GM13977 (cell line): Measurements from ENCODE around the gene KIAA0232.

ENCODE experiments used
- DNase-seq: peaks from one replicate; pipeline ENCODE4 v3.0.0; 2012; ENCODE audit warnings: low spot score
- CTCF ChIP-seq: IDR thresholded peaks from 2 replicates; pipeline ENCODE4 v1.5.1; 2012; ENCODE audit warnings: mild to moderate bottlenecking, control low read depth; ENCODE audit not compliant: insufficient read depth; ENCODE audit errors: extremely low read depth, missing control alignments
- in situ Hi-C: fragments of 300-500 bp; cut with MboI; formaldehyde crosslinking; loops from one replicate; pipeline ENCODE4 v1.12.0; 2022; ENCODE audit warnings: low sequenced_read_pairs, low pct_unique_long_range_greater_than_20kb, mixed read lengths, inconsistent platforms; ENCODE audit not compliant: unreplicated experiment

KIAA0232 gene

GRCh38 chr4:6782147-6782845, at the start of gene KIAA0232:
TSS of gene KIAA0232 (plus strand) at chr4:6782727. CDS start at chr4:6824454, 41,727 bp downstream.
- peak; percentile 99 for DNase-seq
- TF ChIP-seq CTCF, result peak; percentile 38
- in situ Hi-C loops, result no loop called here

- in situ Hi-C loops, result no loop called here
- TF ChIP-seq CTCF, result no peak
- DNase-seq, result no peak
These were observed 49.0 kb upstream of the KIAA0232 start for GRCh38 chr4:6733358-6734164.

GRCh38 chr4:6734165-6734786, 48.3 kb upstream of the KIAA0232 start:
- in situ Hi-C loops, result no loop called here
- no peak for TF ChIP-seq CTCF
- DNase-seq, result no peak

GRCh38 chr4:6739920-6740319, 42.6 kb upstream of the KIAA0232 start:
- DNase-seq, result no peak
- in situ Hi-C loops, result no loop called here
- no peak for TF ChIP-seq CTCF

- no peak for DNase-seq
- no peak for TF ChIP-seq CTCF
- in situ Hi-C loops, result no loop called here
These were observed 42.2 kb upstream of the KIAA0232 start for GRCh38 chr4:6740347-6740746.

GRCh38 chr4:6742507-6742906, 40.0 kb upstream of the KIAA0232 start:
- DNase-seq, result no peak
- TF ChIP-seq CTCF, result no peak
- in situ Hi-C loops, result no loop called here
